ENCODE data around the gene ICOS.
"Not testable (repeated sequence)": the region's sequence is repeated elsewhere in the genome, so short reads cannot be mapped to it uniquely, and the experiment has no call there.

The ICOS gene

GRCh38 chr2:203973000-203973399 is 36.4 kb downstream of the ICOS start:
- in situ Hi-C loops (cut with HindIII; ENCODE audit: low sequenced_read_pairs), result no loop called here

- in situ Hi-C loops (cut with HindIII; ENCODE audit: low sequenced_read_pairs), result no loop called here
Observed at GRCh38 chr2:203973676-203974075, 37.1 kb downstream of the ICOS start.

DNA sequence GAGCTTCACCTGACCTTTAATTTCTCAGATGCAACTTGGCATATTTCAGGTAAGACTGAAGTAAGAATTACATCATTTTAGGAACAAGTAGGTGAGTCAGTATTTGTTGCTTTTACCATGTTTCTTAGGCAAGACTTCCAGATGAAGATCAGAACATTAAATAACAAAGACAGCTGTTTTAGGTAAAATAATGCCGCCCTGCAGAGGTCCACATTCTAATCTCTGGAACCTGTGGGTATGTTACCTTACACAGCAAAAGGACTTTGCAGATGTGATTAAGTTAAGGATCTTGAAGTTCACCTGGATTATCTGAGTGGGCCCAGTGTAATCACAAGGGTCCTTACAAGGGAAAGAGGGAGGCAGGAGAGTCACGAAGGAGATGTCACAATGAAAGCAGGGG is 39.3 kb downstream of the ICOS start:
- in situ Hi-C loops (cut with HindIII; ENCODE audit: low sequenced_read_pairs), result no loop called here

GRCh38 chr2:203982276-203982675 is 45.7 kb downstream of the ICOS start:
- in situ Hi-C loops (cut with HindIII; ENCODE audit: low sequenced_read_pairs), result no loop called here

DNA sequence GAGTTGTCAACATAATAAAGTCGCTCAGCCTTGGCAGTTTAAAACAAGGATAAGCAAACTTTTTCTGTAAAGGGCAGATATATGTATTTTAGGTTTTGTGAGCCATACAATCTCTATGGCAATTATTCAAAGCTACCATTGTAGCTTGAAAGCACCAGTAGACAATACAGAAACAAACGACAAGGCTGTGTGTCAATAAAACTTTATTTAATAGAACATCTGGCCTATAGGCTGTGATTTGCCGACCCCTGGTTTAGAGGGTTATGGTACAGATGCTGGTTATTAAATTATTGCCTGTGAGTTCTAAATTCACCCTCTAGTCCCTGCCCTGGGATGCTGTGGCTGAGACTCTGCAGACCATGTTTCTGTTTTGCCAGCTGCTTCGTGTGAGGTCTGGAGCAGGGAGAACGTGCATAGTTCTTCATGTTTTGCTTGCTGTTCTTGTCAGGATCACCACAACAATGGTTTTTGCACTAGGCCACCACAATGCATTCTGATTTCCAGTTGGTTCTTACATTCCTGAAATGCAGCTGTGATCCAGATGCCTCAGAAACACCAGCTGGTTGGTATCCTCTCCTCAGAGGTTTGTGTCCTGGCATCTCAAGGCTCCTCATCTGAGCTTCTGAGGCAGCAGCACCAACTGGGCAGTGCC is 46.6 kb downstream of the ICOS start:
- in situ Hi-C loops (cut with HindIII; ENCODE audit: low sequenced_read_pairs), result no loop called here

DNA sequence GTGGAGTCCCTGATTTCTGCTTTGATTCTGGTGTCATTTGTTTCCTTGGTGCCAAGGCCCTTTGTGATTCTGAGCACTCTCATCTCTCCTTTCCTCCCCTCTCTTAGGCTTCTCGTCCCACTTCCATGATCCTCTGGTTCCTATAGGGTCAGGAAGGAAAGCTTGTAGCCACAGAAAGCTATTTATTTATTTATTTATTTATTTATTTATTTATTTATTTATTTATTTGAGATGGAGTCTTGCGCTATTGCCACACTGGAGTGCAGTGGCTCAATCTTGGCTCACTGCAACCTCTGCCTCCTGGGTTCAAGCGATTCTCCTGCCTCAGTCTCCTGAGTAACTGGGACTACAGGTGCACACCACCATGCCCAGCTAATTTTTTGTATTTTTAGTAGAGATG is 49.4 kb downstream of the ICOS start:
- in situ Hi-C loops (cut with HindIII; ENCODE audit: low sequenced_read_pairs), result not testable (repeated sequence)

- in situ Hi-C loops (cut with HindIII; ENCODE audit: low sequenced_read_pairs), result no loop called here
Observed at GRCh38 chr2:203987959-203988358, 51.4 kb downstream of the ICOS start.

DNA sequence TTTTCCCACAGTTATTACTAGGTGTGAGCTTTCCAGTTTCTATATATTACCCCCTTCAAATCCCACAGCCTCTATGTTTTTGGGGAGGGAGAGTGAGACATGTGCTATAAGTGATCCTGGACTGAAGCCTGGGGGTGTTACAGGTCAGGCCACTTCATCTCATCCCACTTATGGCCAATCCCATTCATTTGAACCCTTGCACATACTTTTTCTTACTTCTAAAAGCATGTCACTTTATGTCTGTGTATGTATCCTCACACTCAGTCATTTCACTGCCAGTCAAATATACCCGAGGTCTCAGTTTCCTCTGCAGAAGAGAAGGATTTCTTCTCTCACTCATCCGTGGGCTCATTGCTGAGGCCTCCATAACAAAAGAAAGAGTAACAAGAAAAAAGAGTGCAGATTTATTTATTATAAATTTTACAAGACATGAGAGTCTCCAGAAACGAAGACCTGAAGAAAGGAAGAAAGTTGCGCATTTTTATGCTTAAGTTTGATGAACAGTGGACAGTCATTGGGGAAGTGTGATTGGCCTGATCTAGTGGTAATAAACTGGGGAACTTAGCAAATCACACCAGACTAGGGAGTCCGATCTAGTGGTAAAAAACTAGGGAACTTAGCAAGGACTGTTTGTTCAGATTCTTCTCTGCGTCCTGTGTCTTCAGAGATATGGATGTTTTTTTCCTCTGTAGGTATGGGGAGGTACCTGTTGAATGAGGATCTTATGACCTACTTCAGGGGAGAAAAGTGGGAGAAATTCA is 52.1 kb downstream of the ICOS start:
- in situ Hi-C loops (cut with HindIII; ENCODE audit: low sequenced_read_pairs), result no loop called here

DNA sequence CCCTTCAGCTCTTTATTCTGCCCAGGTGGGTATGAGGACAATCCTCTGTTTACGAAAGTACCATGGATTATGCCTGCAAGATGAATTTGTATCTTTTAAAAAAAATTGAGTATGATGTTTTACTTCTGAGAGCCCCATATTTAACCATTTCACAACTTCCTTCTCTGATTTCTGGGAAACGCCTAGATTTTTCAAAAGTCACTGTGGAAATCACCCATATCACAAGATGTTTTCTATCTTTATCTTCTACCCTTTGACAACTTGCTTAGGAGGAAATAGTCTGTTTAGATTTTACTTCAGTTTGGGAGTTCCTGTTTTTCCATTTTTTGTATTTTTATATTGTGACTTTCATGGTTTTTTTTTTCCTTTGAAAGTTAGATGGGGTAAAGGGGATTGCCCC is 53.0 kb downstream of the ICOS start:
- in situ Hi-C loops (cut with HindIII; ENCODE audit: low sequenced_read_pairs), result no loop called here

DNA sequence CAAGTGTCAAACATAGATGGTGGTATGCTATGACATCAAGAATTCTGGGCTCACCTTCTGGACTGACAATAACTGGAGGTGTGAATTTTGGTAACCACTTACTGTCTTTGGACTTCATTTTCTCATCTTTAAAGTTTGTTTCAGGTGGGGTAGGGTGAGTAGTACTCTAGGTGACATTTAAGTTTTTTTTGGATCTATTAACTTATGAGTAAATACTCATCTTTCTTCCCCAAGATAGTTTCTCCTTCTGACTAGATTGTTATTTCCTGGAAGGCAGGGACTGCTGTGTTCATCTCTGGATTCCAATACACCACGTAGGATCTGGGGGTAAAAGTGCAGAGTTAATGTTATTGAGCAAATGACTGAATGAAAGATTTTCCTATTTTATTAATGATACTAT is 55.9 kb downstream of the ICOS start:
- in situ Hi-C loops (cut with HindIII; ENCODE audit: low sequenced_read_pairs), result no loop called here

DNA sequence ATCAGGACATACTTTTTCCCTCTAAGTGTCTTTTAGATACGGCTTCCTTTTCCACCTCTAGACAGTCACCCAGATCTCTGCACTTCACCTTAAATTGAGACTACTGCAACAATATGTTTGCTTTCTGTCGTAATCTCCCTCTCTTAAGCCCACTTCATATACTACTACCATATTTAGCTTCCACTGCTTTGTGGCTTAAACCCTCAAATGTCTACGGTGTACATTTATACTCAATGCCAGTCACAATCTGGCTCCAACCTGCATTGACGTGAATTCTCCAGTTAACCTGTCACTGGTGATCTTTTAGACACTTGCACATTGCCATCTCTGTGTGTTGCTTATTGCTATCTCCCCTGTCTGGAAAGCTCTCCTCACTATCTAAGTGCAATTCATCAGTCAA is 56.4 kb downstream of the ICOS start:
- in situ Hi-C loops (cut with HindIII; ENCODE audit: low sequenced_read_pairs), result no loop called here

- in situ Hi-C loops (cut with HindIII; ENCODE audit: low sequenced_read_pairs), result no loop called here
Observed at GRCh38 chr2:203993560-203993959, 57.0 kb downstream of the ICOS start.

GRCh38 chr2:203994735-203995134 is 58.2 kb downstream of the ICOS start:
- in situ Hi-C loops (cut with HindIII; ENCODE audit: low sequenced_read_pairs), result no loop called here

GRCh38 chr2:203996692-203997091 is 60.1 kb downstream of the ICOS start:
- in situ Hi-C loops (cut with HindIII; ENCODE audit: low sequenced_read_pairs), result no loop called here

DNA sequence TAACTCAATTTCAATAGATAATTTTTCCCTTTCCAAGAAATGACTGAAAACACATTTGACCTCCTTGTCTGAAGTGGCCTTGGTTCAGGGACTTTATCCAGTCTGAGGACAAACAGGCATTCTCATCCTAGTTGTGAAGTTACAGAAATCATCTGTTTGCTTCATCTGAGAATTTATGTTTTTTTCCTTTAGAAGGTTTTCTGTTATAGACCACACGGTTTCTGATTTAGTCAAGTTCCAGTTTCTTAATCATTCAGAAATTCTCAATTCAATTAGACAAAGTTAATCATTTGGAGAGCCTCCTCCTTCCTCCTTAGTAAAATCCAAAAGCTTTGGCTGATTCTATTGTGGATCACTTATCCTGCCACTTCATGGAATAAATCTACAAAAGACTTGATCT is 60.9 kb downstream of the ICOS start:
- in situ Hi-C loops (cut with HindIII; ENCODE audit: low sequenced_read_pairs), result no loop called here

- in situ Hi-C loops (cut with HindIII; ENCODE audit: low sequenced_read_pairs), result no loop called here
Observed at GRCh38 chr2:203997980-203998809, 61.6 kb downstream of the ICOS start.

DNA sequence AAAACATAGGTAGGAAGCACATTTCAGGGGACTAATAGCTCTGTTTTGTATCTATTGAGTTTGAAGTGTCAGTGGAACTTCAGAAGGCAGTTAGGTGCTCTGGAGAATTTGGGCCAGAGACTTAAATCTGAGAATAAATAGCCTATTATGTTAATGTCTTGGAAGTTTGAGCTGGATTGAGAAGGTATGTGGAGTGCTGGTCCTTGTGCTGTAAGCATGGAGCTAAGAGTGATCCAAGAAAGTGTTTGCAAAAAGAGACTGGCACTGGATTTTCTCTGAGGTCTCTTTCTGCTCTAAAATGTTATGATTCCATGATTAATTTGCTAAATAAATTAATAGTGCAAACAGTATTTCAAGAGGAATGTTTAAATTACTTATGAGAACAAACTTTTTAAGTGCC is 63.3 kb downstream of the ICOS start:
- in situ Hi-C loops (cut with HindIII; ENCODE audit: low sequenced_read_pairs), result no loop called here

- in situ Hi-C loops (cut with HindIII; ENCODE audit: low sequenced_read_pairs), result no loop called here
Observed at GRCh38 chr2:204000446-204000845, 63.9 kb downstream of the ICOS start.

GRCh38 chr2:204003276-204003990 is 66.9 kb downstream of the ICOS start:
- in situ Hi-C loops (cut with HindIII; ENCODE audit: low sequenced_read_pairs), result no loop called here

DNA sequence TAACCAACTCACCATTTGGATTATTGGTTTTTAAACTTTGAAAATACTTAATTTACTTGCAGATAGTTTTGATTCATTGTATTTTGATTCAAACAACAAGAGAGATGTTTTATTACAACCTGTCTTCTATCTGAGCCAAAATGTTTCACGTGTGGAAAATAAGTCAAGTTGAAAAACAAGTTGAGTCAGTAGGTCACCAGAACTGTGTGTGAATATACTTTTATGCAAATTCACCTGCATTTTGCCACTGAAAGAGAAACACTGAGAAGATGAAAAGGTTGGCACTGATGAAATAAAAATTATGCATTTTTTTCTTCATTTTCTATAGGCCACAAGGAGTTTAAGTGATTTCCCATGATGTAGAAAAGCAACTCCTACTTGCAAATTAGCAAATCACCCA is 68.3 kb downstream of the ICOS start:
- in situ Hi-C loops (cut with HindIII; ENCODE audit: low sequenced_read_pairs), result no loop called here

Measured in DLD1 (cell line).